GM12892 (cell line): Measurements from ENCODE around the gene ALPK3.

ENCODE experiments used
- DNase-seq: peaks from one replicate; pipeline ENCODE4 v3.0.0; 2011; ENCODE audit not compliant: insufficient read length
- FAIRE-seq: peaks from 2 replicates; lab custom pipeline; 2011; peaks lifted over from hg19 to GRCh38; lab: Jason Lieb, UNC
- POLR2A ChIP-seq: IDR thresholded peaks from 2 replicates; pipeline ENCODE4 v1.6.1; 2011; ENCODE audit warnings: low read depth, low read length, control low read depth
- POLR2AphosphoS5 ChIP-seq: IDR thresholded peaks from 2 replicates; pipeline ENCODE4 v1.6.1; 2011; ENCODE audit warnings: low read depth, low read length, control low read depth
- TAF1 ChIP-seq: IDR thresholded peaks from 2 replicates; pipeline ENCODE4 v1.6.1; 2011; ENCODE audit warnings: low read depth, mild to moderate bottlenecking, control low read depth, low read length, borderline replicate concordance

Gene ALPK3

DNA sequence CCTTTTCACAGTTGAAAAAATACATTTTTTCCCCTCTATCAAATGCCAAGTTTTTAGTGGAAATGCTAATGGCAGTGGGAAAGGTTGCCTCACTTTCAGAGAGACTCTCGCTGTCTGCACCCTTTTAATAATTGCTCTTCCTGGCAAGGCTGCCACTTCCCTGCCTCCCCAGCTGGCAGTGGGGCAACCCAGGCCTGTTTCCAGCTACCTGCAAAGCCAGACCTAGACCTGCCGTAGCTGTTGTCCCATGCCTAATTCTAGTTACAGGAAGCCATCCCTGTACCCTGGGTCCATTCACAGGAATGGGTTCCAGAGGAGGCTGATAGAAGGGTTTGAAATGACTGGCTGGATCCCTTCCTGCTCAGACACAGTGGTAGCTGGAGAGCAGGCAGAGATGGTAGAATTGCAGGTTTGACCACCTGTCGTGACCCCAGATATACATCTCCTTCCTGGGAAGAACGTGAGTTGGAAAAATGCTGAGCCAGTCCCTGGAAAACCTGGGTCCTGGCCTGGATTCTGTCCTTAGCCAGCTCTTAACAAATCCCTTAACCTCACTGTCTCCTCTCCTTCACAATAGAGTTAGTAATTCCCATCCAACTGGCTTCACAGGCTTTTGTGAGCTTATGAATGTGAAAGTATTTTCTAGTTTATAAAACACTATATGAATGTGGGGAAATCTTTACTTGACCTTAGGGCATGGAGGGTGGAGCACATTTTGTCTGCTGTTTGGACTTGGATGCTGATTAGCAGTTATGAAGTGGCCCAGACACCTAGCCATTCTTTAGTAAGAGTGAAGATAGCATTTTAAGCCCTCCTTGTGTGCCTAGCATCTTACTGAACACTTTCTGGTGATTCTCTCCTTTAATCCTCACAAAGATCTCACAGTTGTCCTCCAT lies 12.9 kb upstream of the ALPK3 start:
- DNase-seq (no peak), FAIRE-seq (no peak)
- TF ChIP-seq POLR2A (no peak), TAF1 (no peak), POLR2AphosphoS5 (no peak)

DNA sequence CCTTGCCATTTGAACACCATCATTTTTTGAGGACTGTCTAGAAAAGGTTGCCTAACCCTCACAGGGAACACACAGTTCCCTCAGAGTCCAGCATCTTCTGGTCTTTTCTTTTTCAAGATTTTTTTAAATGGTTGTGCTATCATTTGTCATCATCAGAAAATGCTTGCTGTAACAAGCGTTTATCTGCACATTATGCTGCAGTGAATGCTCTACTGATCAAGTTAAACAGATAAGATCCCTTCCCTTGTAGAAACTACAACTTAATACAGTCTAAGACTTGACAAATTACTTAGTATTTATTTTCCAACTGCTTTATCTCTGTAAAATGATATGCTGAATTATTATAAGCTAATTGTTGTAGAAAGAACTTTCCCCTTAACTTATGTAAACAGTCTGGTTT lies 11.9 kb upstream of the ALPK3 start:
- DNase-seq: no peak
- FAIRE-seq: no peak
- TF ChIP-seq POLR2A: no peak
- TF ChIP-seq TAF1: no peak
- no peak for TF ChIP-seq POLR2AphosphoS5

DNA sequence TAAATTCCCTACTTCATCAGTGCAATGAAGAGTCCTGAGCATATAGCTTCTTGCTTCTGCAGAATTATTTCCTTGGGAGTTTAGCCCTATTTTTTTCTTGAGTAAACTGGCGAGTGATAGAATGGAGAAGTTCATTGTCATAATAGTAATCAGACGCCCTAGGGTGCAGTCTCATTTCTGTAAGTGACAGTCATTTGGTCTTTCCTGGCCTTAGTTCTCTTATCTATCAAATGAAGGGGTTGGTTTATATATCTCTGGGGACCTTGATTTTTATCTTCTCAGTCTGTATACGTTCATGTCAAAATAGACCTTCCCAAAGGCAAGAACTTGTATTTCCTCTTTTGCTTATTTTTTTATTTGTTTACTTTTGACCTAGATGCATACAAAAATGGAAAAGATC lies 9.9 kb upstream of the ALPK3 start:
- DNase-seq (no peak), FAIRE-seq (no peak)
- TF ChIP-seq POLR2AphosphoS5 (no peak), TAF1 (no peak), POLR2A (no peak)

DNA sequence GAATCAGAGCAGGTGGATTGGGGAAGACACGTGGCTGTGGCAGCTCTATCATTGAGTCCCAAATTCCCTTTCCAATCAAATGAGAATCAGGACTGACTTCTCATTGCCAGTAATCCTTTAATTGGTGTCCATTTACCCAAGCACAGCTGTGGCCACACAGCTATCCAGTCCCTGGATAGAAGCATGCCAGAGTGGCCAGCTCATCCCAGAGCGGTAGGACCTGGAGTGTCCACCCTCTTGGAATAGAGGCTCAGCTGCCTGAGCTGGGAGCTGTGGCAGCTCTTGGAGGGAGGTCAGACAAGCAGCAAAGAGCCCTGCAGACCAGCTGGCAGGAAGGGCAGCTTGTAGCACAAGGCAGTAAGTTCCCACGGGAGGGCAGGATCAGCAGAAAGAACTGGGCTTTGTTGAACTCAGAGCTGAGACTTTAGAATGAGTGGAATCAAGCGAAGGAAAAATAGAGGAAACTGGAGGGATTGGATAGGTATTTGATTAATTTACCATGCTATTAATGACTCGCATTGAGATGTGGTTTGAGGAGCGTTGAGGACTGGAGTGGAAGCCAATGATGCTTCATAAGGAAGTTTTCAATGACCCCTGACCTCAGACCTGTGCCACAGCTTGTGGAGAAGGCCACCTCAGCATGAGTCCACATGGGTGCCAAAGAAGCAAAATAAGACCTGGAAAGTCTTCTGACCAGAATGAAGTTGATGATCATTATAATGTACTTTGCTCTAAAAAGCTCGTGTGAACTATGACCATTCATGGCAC lies 6.9 kb upstream of the ALPK3 start:
- no peak for TF ChIP-seq POLR2A
- TF ChIP-seq TAF1: no peak
- TF ChIP-seq POLR2AphosphoS5: no peak
- DNase-seq (no peak), FAIRE-seq (no peak)

DNA sequence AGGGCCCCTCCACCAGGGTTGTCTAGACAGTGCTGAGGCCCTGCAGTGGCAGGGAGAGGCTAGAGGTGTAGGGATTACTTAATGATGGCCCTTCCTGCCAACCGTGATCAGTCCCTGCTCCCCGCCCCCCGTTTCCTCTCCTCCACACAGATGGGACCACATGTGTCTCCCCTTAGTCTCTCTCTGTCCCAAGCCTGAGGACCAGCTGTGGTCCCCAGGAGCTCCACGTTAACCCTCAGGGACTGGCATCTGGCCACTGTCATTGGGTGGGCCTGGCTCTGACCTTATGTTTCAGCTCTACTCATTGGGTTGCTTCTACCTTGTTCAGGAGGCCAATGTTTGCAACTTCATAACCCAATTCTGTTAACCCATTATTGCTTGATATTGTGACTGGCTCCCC lies 6.0 kb upstream of the ALPK3 start:
- FAIRE-seq (no peak), DNase-seq (no peak)
- TF ChIP-seq TAF1 (no peak), POLR2AphosphoS5 (no peak), POLR2A (no peak)

DNA sequence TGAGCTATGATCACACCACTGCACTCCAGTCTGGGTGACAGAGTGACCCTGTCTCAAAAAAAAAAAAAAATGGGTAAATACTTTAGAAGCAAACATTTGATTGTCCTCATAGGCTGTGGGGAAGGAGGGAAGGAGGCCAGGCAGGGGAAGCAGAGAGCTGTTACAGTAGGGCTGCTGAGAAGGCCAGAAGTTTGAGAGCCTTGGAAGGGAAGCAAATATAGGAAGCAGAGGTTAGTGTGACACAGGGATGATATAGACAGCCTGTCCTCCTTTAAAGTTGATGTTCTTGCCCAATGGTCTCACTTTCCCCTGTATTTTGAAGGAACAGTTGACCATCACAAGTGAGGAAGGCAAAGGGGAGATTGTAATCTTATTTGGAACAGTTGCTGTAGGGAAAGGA lies 5.3 kb upstream of the ALPK3 start:
- FAIRE-seq (no peak), DNase-seq (no peak)
- TF ChIP-seq POLR2A (no peak), TAF1 (no peak), POLR2AphosphoS5 (no peak)

DNA sequence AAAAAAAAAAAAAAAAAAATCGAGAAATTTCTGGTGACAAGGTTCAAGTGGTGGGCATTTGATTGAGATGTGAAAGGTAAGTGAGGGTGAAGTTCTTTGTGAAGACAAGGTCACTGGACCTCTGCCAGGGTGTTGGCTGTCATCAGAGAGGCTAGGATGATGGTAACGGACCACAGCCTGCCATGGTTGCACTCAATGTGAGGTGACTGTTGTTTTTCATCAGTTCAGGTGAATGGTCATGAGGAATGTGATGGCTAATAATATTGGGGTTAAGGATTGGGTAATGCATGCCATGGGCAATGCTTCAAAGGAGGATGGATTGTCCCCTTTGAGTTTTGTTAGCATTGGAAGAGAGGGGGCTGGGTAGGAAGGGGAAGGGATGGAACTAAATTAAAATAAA lies 4.3 kb upstream of the ALPK3 start:
- no peak for DNase-seq
- FAIRE-seq: no peak
- no peak for TF ChIP-seq POLR2A
- TF ChIP-seq TAF1: no peak
- no peak for TF ChIP-seq POLR2AphosphoS5

DNA sequence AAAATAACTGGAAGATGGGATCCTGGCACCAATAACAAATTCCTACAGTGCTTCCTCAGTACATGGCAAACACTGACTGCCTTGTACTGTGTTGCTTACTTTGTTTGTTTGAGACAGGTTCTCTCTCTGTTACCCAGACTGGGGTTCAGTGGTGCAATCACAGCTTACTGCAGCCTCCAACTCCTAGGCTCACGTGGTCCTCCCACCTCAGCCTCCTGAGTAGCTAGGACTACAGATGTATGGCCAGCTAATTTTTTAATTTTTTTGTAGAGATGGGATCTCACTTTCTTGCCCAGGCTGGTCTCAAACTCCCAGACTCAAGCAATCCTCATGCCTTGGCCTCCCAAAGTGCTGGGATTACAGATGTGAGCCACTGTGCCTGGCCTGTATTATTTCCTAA lies 3.7 kb upstream of the ALPK3 start:
- no peak for DNase-seq
- FAIRE-seq: no peak
- TF ChIP-seq POLR2A: no peak

DNA sequence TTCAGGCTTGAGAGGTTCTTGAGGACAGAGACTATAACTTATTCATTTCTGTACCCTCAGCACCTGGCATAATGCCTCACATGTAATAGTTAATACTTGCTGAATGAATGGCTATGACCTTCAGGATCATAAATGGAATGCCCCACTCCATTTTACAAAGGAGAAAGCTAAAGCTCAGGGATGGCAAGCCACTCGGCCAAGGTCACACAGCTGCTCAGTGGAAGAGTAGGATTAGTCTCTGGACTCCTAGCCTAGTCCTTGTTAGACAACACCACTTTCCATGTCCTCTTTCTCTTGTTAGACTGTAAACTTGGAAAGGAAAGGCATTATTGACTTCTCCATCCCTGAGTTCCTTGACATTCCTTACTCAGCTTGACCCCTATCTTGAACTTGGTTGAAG lies 3.2 kb upstream of the ALPK3 start:
- TF ChIP-seq POLR2A (no peak), TAF1 (no peak), POLR2AphosphoS5 (no peak)
- DNase-seq: no peak
- no peak for FAIRE-seq

DNA sequence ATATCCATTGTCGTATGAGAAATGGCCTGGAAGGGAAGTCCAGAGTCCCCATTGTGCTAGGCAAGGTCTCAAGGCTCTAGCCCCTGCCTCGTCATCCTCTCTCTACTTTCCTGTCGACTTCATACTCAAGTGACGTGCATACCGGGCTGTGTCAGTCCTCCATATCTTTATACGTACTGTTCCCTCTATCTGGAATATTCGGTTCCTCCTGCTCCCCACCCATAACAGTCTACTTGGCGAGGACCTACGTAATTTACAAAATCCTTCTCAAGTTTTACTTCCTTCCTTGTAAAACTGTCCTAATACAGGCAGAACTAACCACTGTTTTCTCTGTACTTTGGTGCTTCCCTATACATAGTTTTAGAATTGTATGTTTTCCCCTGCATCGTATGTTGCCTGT lies 2.2 kb upstream of the ALPK3 start:
- DNase-seq (no peak), FAIRE-seq (no peak)
- TF ChIP-seq TAF1 (no peak), POLR2AphosphoS5 (no peak), POLR2A (no peak)

DNA sequence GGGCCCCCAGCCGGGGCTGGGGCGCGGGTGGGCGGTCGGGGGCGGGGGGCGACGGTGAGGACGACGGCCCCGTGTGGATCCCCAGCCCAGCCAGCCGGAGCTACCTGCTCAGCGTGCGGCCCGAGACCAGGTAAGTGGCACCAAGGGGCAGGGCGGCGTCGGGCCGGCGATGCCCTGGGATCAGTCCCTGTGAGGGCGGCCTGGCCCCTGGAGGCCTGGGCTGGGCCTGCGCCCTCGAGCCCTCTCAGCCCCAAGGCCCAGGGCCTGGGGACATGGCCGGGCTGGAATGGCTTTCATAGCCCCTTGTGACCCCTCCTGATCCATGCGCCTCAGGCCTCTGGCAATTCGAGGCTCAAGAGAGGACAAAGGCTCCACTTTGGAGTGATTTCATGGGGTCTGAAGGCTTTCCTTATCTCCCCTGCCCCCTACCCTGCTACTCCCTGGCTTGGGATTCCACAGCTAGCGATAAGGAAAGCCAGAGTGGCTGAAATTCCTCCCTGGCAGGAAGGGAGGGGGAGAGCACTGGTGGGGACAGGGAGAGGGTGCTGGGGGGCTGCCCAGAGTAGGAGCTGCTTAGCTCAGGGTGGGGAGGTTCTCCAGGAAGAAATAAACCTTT lies 418 bp downstream of the ALPK3 start:
- DNase-seq: no peak
- no peak for FAIRE-seq
- TF ChIP-seq POLR2AphosphoS5 (no peak), TAF1 (no peak), POLR2A (no peak)
